Right lung (tissue), 5 donors: Measurements from ENCODE around the gene CRADD. TPM values are rescaled to one million over a fixed set of nuclear protein-coding genes. Genes with fewer than 3 reads are reported as not detected.
"Not testable (repeated sequence)": the region's sequence is repeated elsewhere in the genome, so short reads cannot be mapped to it uniquely, and the experiment has no call there.

Source experiments
- DNase-seq, 2 donors: peaks; one replicate each; pipeline ENCODE4 v3.0.0-alpha.2; 2013
- polyA plus RNA-seq, 5 donors: library from polyadenylated mRNA; unstranded; fragments of 120-200 nt; gene quantifications; one replicate each; pipeline versions ENCODE4 v1.2.1 to v1.2.3, GENCODE V29; 2013; ENCODE audit warnings: inconsistent platforms in 1 of 5, low replicate concordance in 1 of 5; ENCODE audit not compliant: insufficient read length in 5 of 5, insufficient read depth in 1 of 5

CRADD gene
- polyA plus RNA-seq, 5 donors, result 9.1 to 13.3 (median 10.4) TPM

DNA sequence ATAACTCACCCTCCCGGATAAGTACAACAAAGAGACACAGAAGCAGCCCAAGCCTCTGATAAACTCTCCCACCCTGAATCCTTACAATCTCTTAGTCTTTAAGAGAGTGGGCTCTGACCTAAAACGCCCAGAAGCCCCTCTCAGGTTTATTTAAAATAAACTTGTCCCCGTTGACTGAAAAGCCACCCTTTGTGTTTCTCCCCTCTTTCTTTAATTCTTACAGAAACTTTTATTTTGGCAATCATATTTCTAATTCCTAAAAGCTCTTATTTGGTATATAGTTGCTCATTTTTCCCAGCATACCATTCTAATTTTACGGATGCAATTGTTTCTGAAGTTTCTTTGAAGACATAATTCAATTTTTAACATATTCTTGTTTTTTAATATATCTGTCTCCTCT lies 249.1 kb downstream of the CRADD start:
- no peak for DNase-seq

DNA sequence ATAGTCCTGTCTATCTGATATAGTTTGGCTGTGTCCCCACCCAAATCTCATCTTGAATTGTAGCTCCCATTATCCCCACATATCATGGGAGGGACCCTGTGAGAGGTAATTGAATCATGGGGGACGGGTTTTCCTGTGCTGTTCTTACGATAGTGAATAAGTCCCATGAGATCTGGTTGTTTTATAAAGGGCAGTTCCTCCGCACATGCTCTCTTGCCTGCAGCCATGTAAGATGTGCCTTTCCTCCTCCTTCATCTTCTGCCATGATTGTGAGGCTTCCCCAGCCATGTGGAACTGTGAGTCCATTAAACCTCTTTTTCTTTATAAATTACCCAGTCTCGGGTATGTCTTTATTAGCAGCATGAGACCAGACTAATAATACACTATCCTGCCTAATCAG lies 251.9 kb downstream of the CRADD start:
- not testable (repeated sequence) for DNase-seq

DNA sequence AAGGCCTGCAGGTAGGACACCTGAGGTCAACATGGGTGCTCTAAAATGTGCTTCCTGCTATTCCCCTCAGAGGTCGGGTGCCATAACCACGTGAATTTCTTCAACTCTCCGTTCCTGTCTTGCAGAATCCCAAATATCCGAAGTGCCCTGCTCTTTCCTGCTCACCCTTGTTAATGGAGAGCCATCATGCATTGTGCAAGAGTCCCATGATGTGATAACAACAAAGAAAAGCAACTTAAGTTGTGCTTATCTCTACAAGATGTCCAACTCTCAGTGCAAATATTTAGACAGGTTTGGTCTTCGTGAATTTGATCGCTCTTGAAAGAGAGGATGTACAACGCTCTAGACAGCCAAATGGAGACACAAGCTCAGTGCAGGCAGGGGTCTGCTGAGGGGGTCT lies 260.6 kb downstream of the CRADD start:
- no peak for DNase-seq

DNA sequence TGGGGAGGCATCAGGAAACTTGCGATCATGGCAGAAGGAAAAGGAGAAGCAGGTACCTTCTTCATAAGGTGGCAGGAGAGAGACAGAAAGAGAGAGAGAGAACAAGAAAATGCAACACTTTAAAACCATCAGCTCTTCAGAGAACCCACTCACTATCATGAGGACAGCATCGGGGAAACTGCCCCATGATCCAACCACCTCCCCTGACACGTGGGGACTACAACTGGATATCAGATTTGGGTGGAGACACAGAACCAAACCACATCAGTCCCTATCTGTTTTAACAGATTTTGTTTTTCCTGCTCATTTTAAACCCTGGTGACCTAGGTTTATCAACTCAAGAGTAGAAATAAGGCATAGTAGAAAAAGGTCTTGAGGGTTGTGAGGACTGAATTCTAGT lies 261.1 kb downstream of the CRADD start:
- no peak for DNase-seq

DNA sequence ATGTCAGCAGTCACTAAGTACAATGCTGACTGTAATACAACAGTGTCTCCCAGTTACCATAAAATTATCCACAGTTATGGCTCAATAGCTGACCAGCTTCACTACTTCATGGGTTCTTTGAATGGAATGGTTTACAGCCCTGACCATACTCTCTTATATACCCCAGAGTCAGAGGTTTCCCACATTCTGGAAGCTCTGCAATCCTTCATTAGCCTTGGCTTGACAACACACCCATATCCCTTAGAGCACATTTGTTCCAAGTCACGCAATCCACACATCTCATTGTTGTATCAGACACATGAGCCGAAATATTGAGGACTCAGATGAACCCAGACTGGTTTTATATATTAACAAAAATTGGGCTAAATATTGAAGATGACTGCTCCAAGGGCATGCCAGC lies 261.8 kb downstream of the CRADD start:
- DNase-seq, result no peak

DNA sequence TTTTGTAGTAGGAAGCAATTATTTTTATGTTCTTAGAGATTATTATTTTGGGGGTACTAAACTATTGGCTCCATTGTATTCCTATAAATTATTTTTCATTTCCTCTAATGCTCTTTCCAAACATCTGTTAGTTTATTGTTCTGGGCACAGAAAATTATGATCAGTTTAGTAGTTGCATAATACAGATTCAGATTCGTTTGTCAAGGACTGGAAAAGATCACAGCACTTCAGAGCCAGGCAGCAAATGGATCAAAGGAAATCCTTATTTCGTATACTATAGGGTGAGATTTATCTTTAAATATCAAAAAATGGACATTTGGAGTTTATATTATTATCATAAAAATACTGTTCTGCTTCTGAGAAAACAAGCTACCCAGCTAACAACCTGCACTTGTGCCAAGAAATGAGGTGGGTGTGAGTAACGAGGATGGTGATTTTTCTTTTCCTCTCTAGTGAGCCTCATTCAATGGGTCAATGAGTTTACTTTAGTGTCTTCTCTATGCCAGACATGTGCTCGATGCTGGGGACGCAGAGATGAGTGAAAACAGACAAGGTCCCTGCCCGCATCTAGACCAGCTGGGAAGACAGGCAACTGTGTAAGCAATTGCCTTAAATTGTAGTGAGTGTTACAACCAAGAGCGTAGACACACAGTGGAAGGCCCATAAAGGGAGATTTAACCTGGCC lies 262.6 kb downstream of the CRADD start:
- no peak for DNase-seq

DNA sequence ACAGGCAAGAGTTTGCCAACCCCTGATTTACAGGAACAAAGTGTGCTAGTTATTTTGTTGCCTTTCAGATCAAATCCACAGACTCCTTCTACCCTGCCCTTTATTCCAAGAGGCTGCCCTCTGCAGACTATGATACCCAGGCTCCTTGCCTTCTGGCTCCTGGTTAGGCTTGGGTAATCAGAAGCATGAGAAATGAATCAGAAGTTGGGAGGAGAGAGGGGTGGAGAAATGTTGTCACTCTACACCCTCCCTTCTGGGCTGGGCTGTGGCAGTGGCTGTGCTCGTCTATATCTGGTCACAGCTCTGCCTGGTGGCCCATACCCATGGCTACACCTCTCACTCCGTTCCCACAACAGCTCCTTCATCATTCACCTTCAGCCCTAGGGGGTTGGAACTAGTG lies 266.6 kb downstream of the CRADD start:
- no peak for DNase-seq

DNA sequence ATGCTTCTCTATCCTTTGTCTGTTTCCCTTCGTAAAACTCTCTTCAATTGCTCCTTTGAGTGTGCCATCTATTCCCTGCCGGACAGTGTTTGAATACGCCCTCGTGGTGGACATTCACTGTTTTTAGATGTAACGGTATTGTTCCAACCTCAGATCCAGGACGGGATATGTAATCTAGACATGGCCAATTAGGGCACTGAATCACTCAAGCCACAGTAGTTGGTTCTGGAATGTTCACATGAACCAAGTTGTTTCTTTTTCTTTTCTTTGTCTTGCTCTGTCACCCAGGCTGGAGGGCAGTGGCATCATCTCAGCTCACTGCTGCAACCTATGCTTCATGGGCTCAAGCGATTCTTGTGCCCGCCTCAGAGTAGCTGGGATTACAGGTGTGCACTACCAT lies 267.0 kb downstream of the CRADD start:
- DNase-seq, result no peak

Other genes with a start within 250 kb of the CRADD start
- 100 to 1,000 TPM; 131 to 167 (median 142) TPM for gene UBE2N, start 235.4 kb upstream of the CRADD start, polyA plus RNA-seq
- gene MRPL42, start 209.9 kb upstream of the CRADD start, polyA plus RNA-seq, result 10 to 100 TPM; 52.5 to 69.7 (median 67.2) TPM
- 10 to 100 TPM; 27.0 to 40.7 (median 35.2) TPM for gene SOCS2, start 104.7 kb upstream of the CRADD start, polyA plus RNA-seq